ENCODE results near the gene GPR89B. TPM values are rescaled to one million over a fixed set of nuclear protein-coding genes. Genes with fewer than 3 reads are reported as not detected.

Gene GPR89B
- total and polyA plus RNA-seq, 9 of the 15 experiments (the other 6 are each of a cell fraction or from before 2014, with no cell fraction given) = 9.3 to 39.3 (median 19.6) TPM

- H3K36me3 ChIP-seq (ENCODE audit: control insufficient read depth, insufficient read depth, low read length) = no peaks in the 10 kb centered on the region
- no peaks in the 10 kb centered on the region for H3K9me1 ChIP-seq (ENCODE audit: control insufficient read depth, insufficient read depth, low read length)
- H3K9ac ChIP-seq (ENCODE audit: insufficient read depth in 1 of 2, low read depth in 2 of 2, low read length in 2 of 2) = no peak overlapping the region
- H3K4me1 ChIP-seq (replicated peaks in 1 of 2; ENCODE audit: control insufficient read depth in 2 of 2, insufficient read depth in 2 of 2, low read length in 2 of 2) = no peaks in the 10 kb centered on the region
- H3K4me3 ChIP-seq = no peak overlapping the region
- FAIRE-seq (no peak), DNase-seq (ENCODE audit: extremely low read depth in 1 of 4, low spot score in 3 of 4) (no peak), ATAC-seq (no peak)
- ChIA-PET CTCF (ENCODE audit: low intra/inter-chr PET ratio) (interaction anchor here (0.9 kb wide), 1 partner anchor 618 kb away, joined by 4 read pairs; no protein-coding TSS in a partner anchor), POLR2A (no interaction called here)
- in situ Hi-C loops (cut with MboI) = loop anchor here (5.0 to 10.0 kb wide), 3 partner anchors 49 to 616 kb away; no protein-coding TSS in a partner anchor
- no peak for TF ChIP-seq SLC30A9 (CRISPR knock-in tag; IDR thresholded peaks at IDR 0.05)
- TF ChIP-seq NFIX (CRISPR knock-in tag; IDR thresholded peaks at IDR 0.05; ENCODE audit: low read depth) = no peak
- TF ChIP-seq, protein P1, sequence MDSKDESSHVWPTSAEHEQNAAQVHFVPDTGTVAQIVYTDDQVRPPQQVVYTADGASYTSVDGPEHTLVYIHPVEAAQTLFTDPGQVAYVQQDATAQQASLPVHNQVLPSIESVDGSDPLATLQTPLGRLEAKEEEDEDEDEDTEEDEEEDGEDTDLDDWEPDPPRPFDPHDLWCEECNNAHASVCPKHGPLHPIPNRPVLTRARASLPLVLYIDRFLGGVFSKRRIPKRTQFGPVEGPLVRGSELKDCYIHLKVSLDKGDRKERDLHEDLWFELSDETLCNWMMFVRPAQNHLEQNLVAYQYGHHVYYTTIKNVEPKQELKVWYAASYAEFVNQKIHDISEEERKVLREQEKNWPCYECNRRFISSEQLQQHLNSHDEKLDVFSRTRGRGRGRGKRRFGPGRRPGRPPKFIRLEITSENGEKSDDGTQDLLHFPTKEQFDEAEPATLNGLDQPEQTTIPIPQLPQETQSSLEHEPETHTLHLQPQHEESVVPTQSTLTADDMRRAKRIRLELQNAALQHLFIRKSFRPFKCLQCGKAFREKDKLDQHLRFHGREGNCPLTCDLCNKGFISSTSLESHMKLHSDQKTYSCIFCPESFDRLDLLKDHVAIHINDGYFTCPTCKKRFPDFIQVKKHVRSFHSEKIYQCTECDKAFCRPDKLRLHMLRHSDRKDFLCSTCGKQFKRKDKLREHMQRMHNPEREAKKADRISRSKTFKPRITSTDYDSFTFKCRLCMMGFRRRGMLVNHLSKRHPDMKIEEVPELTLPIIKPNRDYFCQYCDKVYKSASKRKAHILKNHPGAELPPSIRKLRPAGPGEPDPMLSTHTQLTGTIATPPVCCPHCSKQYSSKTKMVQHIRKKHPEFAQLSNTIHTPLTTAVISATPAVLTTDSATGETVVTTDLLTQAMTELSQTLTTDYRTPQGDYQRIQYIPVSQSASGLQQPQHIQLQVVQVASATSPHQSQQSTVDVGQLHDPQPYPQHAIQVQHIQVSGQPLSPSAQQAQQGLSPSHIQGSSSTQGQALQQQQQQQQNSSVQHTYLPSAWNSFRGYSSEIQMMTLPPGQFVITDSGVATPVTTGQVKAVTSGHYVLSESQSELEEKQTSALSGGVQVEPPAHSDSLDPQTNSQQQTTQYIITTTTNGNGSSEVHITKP (IDR thresholded peaks at IDR 0.05; ENCODE audit: partially characterized antibody) = no peak
- TF ChIP-seq RNF2 (IDR thresholded peaks at IDR 0.05) = no peak
- no peak for TF ChIP-seq ZNF384 (IDR thresholded peaks at IDR 0.05; ENCODE audit: low read depth, low read length)
- TF ChIP-seq CREM (IDR thresholded peaks at IDR 0.05; ENCODE audit: low read depth) = no peak
- TF ChIP-seq ASH1L (IDR thresholded peaks at IDR 0.05; ENCODE audit: borderline replicate concordance, low read depth, partially characterized antibody) = no peak
- TF ChIP-seq, protein P2, sequence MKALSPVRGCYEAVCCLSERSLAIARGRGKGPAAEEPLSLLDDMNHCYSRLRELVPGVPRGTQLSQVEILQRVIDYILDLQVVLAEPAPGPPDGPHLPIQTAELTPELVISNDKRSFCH (CRISPR knock-in tag; IDR thresholded peaks at IDR 0.05) = no peak
- TF ChIP-seq, protein P2 (tag; IDR thresholded peaks at IDR 0.05) = no peak
- no peak for TF ChIP-seq PML (IDR thresholded peaks at IDR 0.05; ENCODE audit: low read length)
- no peak for TF ChIP-seq BDP1 (IDR thresholded peaks at IDR 0.05; ENCODE audit: insufficient read depth, insufficient read length)
- no peak for TF ChIP-seq NCOA2 (IDR thresholded peaks at IDR 0.05; ENCODE audit: partially characterized antibody in 2 of 2)
- no peak for TF ChIP-seq HNRNPH1 (optimal IDR thresholded peaks at IDR 0.05; ENCODE audit: low read depth, low read length)
- TF ChIP-seq ESRRA (IDR thresholded peaks at IDR 0.05; ENCODE audit: borderline replicate concordance, low read depth) = no peak
- TF ChIP-seq CEBPB (tag; IDR thresholded peaks at IDR 0.05) = no peak
- no peak for TF ChIP-seq NBN (IDR thresholded peaks at IDR 0.05; ENCODE audit: low read depth)
- TF ChIP-seq CHD1 (IDR thresholded peaks at IDR 0.05; ENCODE audit: low read length) = no peak
- TF ChIP-seq ELF2 (CRISPR knock-in tag; IDR thresholded peaks at IDR 0.05) = no peak
- H4K20me1 ChIP-seq (replicated peaks; ENCODE audit: control insufficient read depth, insufficient read depth, low read length) = no peaks in the 10 kb centered on the region
- no peak overlapping the region for H3K4me2 ChIP-seq (ENCODE audit: insufficient read depth, low read length)
- no peaks in the 10 kb centered on the region for H3K79me2 ChIP-seq (ENCODE audit: control insufficient read depth, insufficient read depth, low read length)
- no peak overlapping the region for H2AFZ ChIP-seq (ENCODE audit: low read depth, low read length)
- BruUV-seq (replicated peaks) = no TSS peak
- intact Hi-C loops (cut with micrococcal nuclease) = loop anchor here (2.0 to 10.0 kb wide), 4 partner anchors 249 to 616 kb away; no protein-coding TSS in a partner anchor
- peaks cover 2 to 6% of the 10 kb centered on the region in 2 experiments; a peak in 4 of 5 replicates for H3K27me3 ChIP-seq (ENCODE audit: control insufficient read depth in 2 of 2, insufficient read depth in 2 of 2, low read length in 2 of 2)
- WGBS (ENCODE audit: insufficient coverage, low coverage, missing lambda C conversion rate) = 0% methylated on average over 5 of the region's 5 CpGs
- no peaks in the 10 kb centered on the region for H3K9me3 ChIP-seq (replicated peaks; ENCODE audit: control insufficient read depth, insufficient read depth, low read depth, low read length)
- H3K27ac ChIP-seq (ENCODE audit: extremely low read depth, low read depth, low read length) = no peak overlapping the region
Measured at GRCh38 chr1:147891088-147891487, 37.1 kb upstream of the GPR89B start.

Data from K562 (cell line).